NCI-H1930 (cell line): ENCODE data around the gene IFI44L.

Experiments
- DNase-seq, 2 experiments: peaks; one replicate each; lab custom pipeline; 2025; lab: John Stamatoyannopoulos, UW

The IFI44L gene

GRCh38 chr1:78641558-78641957 is 21.3 kb downstream of the IFI44L start:
- no peak for DNase-seq

GRCh38 chr1:78645723-78646122 is 25.5 kb downstream of the IFI44L start:
- DNase-seq: no peak

- no peak for DNase-seq
Observed at GRCh38 chr1:78647238-78647637, 27.0 kb downstream of the IFI44L start.

GRCh38 chr1:78649628-78650027 is 29.4 kb downstream of the IFI44L start, which contains the start of gene IFI44:
TSS of gene IFI44 (plus strand) at chr1:78649831. CDS start at chr1:78650196, 365 bp downstream.
- DNase-seq: no peak

GRCh38 chr1:78650114-78650660 is 29.9 kb downstream of the IFI44L start:
- DNase-seq: no peak

- DNase-seq: no peak
Observed at GRCh38 chr1:78651241-78651640, 31.0 kb downstream of the IFI44L start.

- no peak for DNase-seq
Observed at GRCh38 chr1:78652019-78652560, 31.8 kb downstream of the IFI44L start.

- no peak for DNase-seq
Observed at GRCh38 chr1:78658901-78659300, 38.7 kb downstream of the IFI44L start.

- no peak for DNase-seq
Observed at GRCh38 chr1:78663923-78664322, 43.7 kb downstream of the IFI44L start.

GRCh38 chr1:78664763-78665162 is 44.5 kb downstream of the IFI44L start:
- no peak for DNase-seq

- DNase-seq: no peak
Observed at GRCh38 chr1:78665809-78666208, 45.6 kb downstream of the IFI44L start.

GRCh38 chr1:78667939-78668338 is 47.7 kb downstream of the IFI44L start:
- DNase-seq: no peak

- DNase-seq: no peak
Observed at GRCh38 chr1:78668427-78668826, 48.2 kb downstream of the IFI44L start.

- no peak for DNase-seq
Observed at GRCh38 chr1:78672428-78672827, 52.2 kb downstream of the IFI44L start.

- DNase-seq: no peak
Observed at GRCh38 chr1:78673120-78673519, 52.9 kb downstream of the IFI44L start.

GRCh38 chr1:78676347-78676982 is 56.2 kb downstream of the IFI44L start:
- peak in 1 of 2 experiments; percentile 4 for DNase-seq

- no peak for DNase-seq
Observed at GRCh38 chr1:78676993-78677392, 56.7 kb downstream of the IFI44L start.

GRCh38 chr1:78677788-78678187 is 57.5 kb downstream of the IFI44L start:
- DNase-seq: no peak

- DNase-seq: no peak
Observed at GRCh38 chr1:78678324-78678723, 58.1 kb downstream of the IFI44L start.

- DNase-seq: no peak
Observed at GRCh38 chr1:78681265-78681664, 61.0 kb downstream of the IFI44L start.

GRCh38 chr1:78682496-78682895 is 62.2 kb downstream of the IFI44L start:
- DNase-seq: no peak

- no peak for DNase-seq
Observed at GRCh38 chr1:78683079-78683478, 62.8 kb downstream of the IFI44L start.

GRCh38 chr1:78687315-78687714 is 67.1 kb downstream of the IFI44L start:
- DNase-seq: no peak

GRCh38 chr1:78687914-78688313 is 67.7 kb downstream of the IFI44L start:
- DNase-seq: no peak
